NCI-H2081 treated with DMSO at 0.1 percent for 48 hours (cell line): Measurements from ENCODE around the gene TEAD1.

Experiments used
- DNase-seq: peaks from one replicate; lab custom pipeline; 2025; lab: John Stamatoyannopoulos, UW

Gene TEAD1

DNA sequence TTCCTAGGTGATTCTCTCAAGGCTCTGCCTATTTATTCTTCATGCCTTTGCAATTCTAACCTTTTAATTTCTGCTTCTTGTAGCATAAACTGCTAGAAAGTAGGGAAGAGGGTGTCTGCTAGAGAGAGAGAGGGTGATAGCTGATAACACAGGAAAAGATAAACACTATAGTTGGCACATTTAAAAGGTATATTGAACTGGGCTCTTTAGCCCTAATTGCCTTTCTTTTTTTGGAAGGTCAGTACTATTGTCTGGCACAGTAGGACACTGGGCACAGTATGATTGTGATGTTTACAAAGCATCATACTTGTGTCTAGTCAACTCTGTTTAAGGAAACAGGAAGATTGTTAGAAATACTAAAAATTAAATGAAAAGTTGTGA lies 33.3 kb downstream of the TEAD1 start:
- no peak for DNase-seq

DNA sequence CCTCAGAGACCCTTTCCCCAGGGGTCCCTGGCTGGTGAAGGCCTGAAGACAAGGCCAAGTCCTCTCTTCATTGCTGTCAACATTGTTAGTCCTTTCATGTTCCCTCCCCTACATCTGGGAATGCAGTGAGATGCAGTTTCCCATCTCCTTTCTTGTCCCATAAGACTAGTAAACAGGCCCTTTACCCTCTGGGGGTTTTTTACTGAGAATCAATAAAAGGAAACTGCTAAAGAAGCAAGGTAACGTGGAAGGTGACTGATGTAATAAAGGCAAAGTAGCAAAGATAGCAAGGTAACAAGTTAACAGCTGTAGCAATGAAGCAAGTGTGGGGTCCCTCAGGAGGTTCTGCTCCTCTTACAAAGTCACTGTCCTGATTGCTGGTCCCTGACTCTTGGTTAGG lies 37.3 kb downstream of the TEAD1 start:
- no peak for DNase-seq

DNA sequence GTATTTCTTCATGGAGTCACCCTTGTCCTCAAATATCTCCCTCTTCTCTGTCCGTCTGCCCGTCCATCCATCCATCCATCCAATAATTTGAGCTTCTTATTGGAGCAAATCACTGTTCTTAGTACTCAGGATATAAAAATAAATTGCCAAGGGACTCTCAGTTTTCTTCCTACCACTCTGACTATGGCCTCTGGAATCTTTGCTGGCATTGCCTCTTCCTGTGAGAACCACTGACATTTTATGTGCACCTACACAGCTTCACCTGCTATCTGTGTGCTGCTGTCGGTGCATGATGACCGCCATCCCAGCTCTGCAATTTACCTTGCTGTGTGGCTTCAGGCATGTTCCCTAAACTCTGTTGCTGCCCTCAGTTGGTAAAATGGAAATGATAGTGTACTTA lies 37.9 kb downstream of the TEAD1 start:
- DNase-seq: no peak

DNA sequence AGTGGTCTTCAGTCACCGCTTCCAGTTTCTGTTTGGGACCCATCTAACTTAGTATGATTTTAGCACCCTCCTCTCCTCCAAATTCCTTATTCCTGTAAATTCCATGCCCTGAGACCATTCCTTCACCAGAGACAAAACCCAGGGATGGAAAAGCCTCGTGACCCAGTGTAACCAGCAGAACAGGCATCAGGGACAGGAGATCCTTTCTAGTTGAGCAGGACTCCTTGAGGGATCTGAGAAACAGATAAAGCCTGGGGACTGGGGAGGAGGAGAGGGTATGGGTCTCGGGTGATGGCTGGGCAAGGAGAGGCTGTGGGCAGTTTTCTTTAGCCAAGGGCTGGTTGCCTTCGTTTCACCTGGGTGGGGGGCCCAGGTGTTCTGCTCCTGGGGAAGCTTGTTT lies 40.9 kb downstream of the TEAD1 start:
- DNase-seq: no peak

DNA sequence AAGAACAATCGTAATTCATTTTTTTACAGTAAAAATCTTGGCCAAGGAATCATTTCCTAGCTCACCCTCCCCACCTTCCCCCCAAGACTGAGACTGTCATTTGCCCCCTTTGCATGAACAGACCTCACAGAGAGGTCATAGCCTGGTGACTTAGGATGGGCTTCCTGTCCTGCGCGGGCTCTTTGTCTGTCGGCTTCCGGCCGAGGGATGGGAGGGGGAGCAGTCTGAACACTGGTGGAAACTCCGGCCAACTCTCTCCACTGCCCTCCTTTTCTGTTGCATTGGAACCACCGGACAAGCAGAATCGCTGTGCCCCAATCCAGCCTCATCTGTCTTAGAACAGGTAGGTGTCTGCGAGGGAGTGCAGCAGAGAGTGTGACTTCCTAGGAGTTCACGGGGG lies 41.7 kb downstream of the TEAD1 start:
- no peak for DNase-seq

DNA sequence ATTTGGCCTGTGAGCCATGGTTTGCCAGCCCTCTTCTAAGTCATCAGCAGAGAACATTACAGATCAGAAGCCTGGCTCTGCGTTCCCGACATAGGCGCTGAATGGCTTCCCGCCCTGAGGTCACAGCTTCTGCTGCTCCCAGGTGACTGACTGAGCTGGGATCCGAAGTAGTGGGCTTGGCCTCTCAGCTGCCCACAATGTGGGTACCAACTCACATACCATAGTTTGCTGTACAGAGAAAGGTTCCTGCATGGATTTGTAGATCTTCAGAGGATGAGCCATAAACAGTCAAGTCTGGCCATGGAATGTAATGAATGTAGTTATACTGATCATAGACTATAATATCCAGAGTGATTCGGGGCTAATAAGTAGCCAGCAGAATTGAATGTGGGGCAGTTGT lies 42.6 kb downstream of the TEAD1 start:
- DNase-seq: no peak

DNA sequence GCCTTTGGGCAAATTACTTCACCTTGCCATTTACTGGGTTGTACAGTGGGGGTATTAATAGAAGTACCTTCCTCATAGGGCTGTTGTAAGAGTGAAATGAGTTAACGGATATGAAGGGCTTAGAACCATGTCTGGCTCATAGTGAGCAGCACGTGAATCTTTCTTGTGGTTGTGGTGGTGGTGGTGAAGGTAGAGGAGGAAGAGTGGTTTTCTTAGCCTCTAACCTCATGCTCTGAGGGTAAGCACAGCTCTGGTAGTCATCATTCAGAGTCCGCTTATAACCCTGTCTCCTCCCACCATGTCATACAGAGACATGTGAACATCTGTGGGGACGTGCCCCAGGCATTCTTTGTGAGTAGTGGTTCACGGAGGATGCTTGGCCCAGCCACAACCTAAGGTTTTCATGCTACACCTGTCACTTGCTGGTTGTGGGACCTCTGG lies 43.6 kb downstream of the TEAD1 start:
- DNase-seq: no peak

DNA sequence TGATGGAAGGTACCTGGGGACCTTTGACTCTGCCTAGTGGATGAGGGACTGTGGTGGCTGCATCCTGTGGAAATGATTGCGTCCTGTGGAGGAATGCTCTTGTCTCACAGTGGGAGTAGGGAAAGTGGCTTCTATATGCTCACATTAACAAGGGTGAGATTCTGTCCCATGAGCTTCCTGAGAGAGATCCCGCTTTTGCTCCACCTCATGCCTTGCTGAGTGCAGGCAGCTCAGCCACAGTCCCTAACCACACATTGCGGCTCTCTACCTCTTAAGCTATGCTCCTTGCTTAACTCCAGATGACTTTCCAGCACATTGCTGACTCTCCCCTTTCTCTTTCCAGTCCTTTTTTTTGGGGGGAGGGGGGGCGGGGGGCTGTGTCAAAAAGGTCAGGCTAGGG lies 45.0 kb downstream of the TEAD1 start:
- no peak for DNase-seq

DNA sequence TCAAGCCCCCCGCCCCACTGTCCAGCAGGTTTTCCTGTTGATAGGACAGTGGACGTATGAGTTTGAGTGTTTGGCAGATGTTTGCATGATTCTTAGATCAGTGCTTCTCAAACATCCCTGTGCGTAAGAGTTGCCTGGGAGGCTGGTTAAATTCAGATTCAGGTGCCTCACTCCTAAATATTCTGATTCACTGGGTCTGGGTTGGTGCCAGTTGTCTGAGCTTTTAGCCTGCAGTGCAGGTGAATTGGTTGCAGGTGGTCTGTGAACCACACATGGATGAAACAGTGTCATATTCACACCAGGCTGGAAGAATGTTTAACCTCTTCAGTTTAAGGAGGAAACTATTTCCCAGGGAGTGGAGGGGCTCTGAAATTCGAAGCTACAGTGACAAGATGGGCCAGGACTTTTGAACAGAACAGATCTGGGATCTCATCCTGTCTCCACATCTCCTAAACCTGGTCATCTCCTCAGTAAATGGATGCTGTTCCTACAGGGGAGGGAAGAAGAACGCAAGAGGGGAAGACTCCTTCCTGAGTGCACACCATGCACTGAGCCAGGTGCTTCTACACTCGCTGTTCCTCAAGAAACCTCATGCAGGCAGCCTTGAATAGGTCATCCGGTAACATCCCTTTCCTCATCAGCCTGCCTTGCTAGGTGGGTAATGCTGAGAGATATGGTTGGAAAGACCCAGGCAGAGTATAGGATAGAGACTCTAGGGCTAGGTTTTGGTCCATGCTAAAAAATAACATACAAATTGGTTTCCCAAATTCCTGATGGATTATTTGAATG lies 47.8 kb downstream of the TEAD1 start:
- DNase-seq: no peak

DNA sequence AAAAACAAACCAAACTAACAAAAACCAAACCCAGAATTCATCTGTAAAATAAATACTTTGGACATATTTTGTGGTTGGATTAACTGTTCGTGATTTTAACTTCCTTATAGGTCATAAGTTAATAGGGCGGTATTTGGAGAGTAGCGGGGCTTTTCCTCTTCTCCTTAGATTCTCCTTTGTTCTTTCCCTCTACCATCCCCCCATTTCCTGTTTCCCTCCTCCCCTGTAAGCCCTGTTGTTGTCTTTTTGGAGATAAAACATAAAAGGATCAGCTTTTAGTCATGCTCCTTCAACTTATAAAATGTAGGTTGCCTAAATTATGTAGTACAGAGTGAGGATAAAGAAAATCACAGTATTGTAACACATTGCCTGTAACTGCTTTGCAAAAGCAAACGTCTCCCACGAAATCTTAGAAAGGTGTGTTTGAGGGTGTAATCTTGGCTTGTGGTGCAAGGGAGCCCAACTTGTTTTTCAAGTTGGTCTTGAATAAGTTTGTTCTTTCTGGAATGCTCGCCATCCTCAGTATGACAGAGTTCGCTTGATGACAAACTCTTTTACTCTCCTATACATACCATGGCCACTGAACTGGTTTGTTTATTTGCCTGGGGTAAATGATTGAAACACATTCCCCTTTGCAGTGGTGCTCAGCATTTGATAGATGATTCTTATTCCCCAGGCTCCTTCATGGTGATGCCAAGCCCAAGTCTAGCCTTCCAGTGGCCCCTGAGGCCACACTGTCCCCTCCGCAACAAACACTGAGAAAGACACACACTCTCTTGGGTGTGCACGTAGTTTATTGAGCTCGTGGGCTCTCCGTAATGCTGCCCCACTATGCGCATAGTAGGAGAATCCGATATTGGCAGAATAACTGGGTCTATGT lies 49.4 kb downstream of the TEAD1 start:
- DNase-seq: no peak

DNA sequence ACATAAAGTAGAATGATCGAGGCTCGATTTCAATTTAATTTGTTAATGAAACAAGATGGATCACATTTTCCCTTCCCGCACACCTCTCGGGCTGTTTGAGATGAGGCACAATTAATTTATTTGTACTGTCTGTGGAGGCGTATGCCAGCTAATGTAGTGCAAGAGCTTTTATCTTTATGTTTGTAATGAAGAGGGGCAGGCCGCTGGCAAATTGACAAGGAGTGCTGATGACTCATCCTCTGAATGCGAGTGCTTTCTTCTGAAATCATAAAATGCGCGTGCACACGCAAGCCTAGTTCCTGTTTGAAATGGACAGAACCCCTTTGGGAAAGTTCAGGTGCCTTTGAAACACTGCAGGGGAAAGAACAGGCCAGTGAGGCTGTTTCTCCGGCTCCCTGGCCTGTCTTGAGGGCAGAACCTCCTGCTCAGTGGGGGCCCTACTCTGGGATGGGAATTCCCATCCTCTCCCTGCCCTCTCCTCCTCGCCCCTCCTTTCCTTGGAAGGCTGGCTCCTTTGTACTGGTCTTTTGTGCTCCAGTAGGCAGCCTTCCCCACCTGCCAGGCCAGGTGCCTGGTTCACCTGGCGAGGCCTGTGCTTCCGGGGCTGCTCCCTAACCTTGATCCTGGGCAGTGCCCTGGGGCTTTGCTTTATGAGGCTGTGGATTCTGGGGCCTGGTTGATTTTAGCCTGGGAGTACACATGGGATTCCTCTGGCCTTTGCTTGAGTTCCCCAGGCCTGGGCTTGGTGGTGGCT lies 50.3 kb downstream of the TEAD1 start:
- DNase-seq: peak; percentile 84

DNA sequence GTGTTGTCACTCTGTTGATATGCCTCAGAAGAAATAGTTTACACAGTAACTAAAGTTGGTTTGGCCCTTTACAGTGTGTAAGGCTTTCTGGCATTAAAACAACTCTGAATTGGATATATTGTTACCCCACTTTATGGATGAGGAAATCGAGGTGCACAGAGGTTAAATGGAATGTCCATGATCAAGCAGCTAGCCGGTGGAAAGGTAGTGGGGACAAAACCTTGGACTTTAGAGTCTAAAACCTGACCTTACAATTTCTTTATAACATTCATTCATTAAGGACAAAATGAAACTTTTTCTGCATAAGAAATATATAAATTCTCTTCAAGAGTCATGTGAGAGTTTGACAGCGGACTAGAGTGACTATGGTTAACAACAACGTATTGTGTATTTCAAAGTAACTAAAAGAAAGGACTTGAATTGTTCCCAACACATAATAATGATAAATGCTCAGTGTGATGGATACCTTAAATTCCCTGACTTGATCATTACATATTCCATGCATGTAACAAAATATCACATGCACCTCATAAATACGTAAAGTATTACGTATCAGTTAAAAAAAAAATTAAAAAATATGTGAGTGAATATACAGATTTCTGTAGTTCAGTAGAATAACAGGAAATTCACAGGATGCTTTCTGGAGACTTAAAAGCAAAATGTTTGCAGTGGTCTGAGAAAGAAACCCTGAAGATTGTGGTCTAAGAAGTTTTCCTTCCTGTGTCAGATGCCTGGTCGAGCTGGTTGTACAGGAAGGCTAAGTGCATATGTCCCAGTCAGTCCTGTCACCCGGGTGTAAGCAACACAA lies 51.0 kb downstream of the TEAD1 start:
- no peak for DNase-seq

DNA sequence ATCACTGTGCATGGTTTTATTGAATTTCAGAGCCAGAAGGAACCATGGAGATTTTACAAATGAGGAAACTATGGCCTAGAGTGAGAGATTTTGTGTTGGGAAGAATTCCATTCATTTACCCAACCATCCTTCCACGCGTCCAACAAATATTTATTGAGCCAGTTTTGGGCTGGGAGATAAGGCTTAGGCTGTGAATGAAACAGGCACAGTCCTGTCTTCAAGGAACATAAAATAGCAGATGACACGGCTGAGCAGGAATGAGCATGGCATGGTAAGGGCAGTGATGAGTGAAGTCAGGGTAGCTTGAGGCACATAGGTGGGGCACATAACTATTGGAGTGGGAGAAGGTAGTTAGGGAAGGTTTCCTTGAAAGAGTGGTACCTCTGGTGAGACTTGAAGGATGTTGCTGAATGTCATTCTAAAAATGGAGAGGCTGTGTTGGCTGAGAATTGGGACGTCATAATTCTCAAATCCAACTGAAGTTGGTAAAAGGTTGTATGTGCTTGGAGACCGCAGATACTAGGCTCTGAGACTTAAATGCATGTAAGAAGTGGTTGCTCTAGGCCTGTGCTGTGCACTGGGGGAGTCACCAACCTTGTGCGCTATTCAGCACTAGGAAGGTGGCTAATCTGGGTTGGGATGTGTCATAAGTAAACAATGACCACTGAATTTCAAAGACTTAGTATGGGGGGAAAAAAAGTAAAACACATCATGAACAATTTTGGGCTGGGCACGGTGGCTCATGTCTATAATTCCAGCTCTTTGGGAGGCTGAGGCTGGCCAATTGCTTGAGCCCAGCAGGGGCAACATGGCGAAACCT lies 51.9 kb downstream of the TEAD1 start:
- DNase-seq: no peak

DNA sequence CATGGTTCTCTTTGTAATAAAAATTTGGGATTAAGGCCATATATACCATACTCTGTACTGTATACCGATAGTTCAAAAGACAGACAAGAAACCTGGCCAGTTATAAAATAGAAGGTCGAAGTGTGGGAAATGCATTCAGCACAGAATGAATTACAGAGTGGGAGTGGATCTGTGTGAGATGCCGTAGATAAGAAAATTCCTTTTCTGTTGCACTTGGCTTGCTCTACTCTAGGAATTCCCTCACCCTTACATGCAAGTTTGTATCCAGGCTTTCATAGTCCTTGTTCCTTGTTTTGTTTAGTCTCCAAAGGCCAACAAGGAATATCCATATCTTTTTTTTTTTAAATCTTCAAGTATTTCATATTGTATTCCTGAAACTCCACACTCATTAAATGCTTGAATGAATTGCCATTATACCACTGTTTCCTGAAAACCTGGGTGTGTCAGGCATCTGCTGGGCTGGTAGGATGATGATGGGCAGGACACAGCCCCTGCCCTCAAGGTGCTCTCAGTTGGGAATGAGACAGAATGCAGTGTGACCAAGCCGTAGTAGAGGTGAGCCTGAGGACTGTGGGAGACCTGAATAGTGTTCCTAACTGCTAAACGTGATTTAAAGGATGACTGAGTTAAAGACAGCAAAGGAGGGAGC lies 53.5 kb downstream of the TEAD1 start:
- no peak for DNase-seq

DNA sequence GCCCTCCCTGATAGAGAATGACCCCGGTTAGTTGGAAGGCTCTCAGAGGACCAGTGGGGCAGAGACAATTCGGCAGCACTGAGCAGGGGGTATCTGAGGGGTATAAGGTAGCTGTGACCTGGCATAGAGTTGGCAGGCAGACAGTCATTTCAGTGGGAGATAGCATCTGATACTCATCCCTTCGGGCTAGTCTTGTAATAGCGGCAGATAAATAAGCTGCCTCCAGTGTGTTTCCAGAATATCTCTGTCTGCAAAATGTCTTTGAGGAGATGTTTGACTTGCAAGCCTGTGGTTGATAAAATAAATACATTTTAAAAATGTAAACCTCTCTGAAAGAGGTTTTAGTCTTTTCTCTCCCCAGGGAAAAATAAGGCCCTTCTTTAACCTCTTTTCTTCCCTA lies 54.2 kb downstream of the TEAD1 start:
- DNase-seq: no peak

DNA sequence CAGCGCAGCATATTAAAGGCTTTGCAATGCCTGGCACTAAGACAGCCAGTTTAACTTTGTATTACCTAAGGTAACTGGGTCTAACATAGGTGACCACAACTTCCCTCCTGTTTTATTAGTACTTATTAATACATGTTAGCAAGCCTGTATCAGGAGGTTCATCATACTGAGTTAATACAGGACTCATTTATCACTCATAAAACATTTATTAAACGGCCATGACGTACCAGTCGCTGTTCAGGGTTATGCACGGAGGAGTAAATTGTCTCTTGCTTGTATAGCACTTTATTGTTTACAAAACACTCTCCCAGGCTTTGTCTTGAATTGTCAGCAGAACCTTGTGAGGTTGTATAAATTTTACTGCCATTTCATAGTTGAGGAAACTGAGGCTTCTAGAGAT lies 55.7 kb downstream of the TEAD1 start:
- DNase-seq: no peak

DNA sequence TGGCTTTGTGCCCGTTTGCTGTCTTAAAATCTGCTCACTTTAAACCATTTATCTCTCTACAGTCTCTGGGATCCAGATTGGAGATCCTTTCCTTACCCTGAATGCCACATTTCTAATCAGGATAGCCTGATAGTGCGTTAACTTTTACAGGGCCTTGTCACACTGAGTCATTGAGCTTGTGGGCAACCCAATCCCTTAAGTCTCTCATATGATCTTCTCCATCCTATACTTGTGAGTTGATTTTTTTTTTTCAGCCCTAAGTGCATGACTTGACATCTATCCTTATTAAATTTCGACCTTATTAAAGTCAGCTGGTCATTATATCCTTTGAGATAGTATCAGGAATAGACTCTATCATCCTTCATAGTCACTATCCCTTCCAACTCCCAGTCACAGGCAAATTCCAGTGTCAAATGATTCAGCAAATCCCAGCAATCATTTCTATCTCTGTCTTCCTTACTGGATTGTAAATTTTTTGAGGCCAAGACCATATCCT lies 57.7 kb downstream of the TEAD1 start:
- DNase-seq: no peak

DNA sequence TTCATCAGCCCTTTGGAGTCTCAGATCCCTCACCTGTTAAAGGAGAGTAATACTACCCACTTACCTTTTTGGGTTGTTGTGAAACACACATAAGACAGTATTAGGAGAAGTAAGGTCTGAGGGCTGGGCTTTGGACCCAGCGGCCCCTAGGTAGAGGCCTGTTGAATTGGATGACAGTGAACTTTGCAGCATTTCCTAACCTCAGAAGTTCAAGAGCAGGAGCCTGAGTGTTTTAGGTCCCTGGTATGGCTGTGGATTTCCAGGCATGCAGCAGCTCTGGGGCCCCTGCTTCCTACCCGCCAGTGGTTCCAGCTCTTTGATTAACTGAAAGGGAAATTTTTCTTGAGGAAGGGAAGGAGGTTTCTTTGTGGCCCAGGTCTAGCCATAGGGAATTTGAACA lies 58.9 kb downstream of the TEAD1 start:
- no peak for DNase-seq

DNA sequence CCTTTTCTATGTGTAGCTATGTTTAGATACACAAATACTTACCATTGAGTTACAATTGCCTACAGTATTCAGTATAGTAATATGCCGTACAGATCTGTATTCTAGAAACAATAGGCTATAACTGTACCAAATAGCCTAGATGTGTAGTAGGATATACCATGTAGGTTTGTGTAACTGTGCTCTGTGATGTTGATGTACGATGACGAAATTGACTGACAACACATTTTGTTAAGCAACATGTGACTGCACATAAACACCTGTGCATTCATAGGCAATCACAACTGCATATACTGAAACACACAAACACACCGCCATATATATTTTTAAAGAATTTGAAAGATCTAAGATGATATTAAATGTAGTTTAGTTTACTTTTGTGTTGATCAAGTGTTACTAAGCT lies 60.4 kb downstream of the TEAD1 start:
- DNase-seq: no peak

DNA sequence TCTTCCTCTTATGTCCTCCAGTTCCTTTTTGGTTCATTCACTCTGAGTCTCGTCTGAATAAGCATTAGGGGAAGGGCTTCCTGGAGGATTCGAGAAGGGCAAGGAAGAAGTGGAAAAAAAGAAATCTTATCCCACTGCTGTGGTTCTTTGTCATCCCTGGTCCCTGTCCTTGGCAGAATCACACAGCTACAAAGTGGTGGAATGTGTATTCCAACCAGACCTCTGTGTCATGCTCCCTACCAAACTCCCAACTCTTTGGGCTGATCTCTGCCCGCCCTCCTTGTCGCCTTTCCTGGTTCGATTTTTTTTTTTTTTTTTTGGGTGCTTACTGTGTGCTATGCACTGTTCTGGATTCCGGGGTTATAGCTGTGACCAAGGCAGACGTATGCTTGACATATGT lies 61.0 kb downstream of the TEAD1 start:
- no peak for DNase-seq
